Sciatic nerve (tissue), 2 donors: Measurements from ENCODE around the gene STH. TPM values are rescaled to one million over a fixed set of nuclear protein-coding genes. Genes with fewer than 3 reads are reported as not detected.

Experiments
- ATAC-seq: fragments of 200-7000 bp; cut with Tn5 transposase; one replicate; pipeline ENCODE4 v1.9.1; 2020; ENCODE audit warnings: mild to moderate bottlenecking, moderate library complexity
- DNase-seq: peaks from one replicate; pipeline ENCODE4 v3.0.0-alpha.2; 2020; ENCODE audit warnings: low spot score
- intact Hi-C: fragments of 100-400 bp; cut with DNase I; formaldehyde crosslinking; loops from one replicate; pipeline ENCODE4 v1.14.2; 2022
- total RNA-seq: library from RNA; stranded (reverse); fragmentation: NEBNext Ultra II Directional; extraction: Animal tissue kit (Norgen Biotek cat#: 25700); gene quantifications from one replicate; pipeline ENCODE4 v1.2.1, GENCODE V29; 2021
- donor health status: DM: no; HTN: no; CAD: no.
- donor health status: DM: no; HTN: no; CAD: no.

The STH gene
- total RNA-seq, 1 donor from 2014 or later: not detected

- DNase-seq (no peak), ATAC-seq (no peak)
- intact Hi-C loops: no loop called here
Observed at GRCh38 chr17:45965812-45966211, 33.2 kb upstream of the STH start.

- intact Hi-C loops: no loop called here
- ATAC-seq: no peak
- no peak for DNase-seq
Observed at GRCh38 chr17:45966606-45967280, 32.3 kb upstream of the STH start.

- intact Hi-C loops: no loop called here
- ATAC-seq (no peak), DNase-seq (no peak)
Observed at GRCh38 chr17:45967378-45967777, 31.7 kb upstream of the STH start.

- DNase-seq (no peak), ATAC-seq (no peak)
- intact Hi-C loops: no loop called here
Observed at GRCh38 chr17:45968732-45969131, 30.3 kb upstream of the STH start.

- DNase-seq (no peak), ATAC-seq (no peak)
- intact Hi-C loops: no loop called here
Observed at GRCh38 chr17:45969726-45970125, 29.3 kb upstream of the STH start.

- ATAC-seq (no peak), DNase-seq (no peak)
- intact Hi-C loops: no loop called here
Observed at GRCh38 chr17:45970659-45971058, 28.4 kb upstream of the STH start.

GRCh38 chr17:45971698-45972141, 27.3 kb upstream of the STH start:
- DNase-seq (no peak), ATAC-seq (no peak)
- intact Hi-C loops: no loop called here

GRCh38 chr17:45972531-45972930, 26.5 kb upstream of the STH start:
- no peak for ATAC-seq
- intact Hi-C loops: no loop called here
- DNase-seq: no peak

GRCh38 chr17:45973099-45973780, 25.8 kb upstream of the STH start:
- intact Hi-C loops: no loop called here
- DNase-seq (no peak), ATAC-seq (no peak)

- intact Hi-C loops: no loop called here
- no peak for DNase-seq
Observed at GRCh38 chr17:45973946-45974859, 24.8 kb upstream of the STH start.

DNA sequence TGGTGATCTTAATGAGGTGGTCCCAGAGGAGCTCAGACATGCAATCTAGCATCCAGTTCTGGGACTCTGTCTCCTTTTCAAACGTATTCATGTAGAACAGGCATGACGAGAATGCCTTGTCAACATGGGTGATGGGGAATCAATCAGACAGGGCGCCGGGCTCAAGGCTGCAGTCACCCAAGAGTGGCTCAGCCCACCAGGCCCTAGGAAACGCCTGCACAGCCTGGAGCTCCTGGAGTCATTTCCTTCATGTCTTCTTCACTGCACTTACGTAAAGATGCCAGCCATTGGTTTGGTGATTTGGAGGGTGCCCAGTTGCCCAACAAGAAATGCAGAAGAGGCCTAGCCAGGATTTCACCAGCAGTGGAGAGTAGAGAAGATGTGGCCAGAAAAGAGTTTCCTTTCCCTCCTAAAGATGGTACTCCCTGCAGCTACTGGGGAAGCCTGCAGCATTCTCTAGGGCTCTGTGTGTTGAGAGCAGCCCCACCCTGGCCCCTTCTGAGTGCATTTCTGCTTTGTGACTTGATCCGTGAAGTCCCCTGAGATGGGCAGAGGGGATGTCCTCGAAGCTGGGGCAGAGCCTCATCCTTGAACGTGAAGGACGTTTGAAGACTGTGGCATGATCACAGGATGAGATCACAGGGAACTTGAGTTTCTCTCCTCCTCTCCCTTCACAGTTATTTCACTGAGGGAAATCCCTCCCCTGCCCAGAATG, 24.0 kb upstream of the STH start:
- DNase-seq (no peak), ATAC-seq (no peak)
- intact Hi-C loops: no loop called here

More at GRCh38 chr17:45973946-45974859, 24.8 kb upstream of the STH start:
- no peak for ATAC-seq

DNA sequence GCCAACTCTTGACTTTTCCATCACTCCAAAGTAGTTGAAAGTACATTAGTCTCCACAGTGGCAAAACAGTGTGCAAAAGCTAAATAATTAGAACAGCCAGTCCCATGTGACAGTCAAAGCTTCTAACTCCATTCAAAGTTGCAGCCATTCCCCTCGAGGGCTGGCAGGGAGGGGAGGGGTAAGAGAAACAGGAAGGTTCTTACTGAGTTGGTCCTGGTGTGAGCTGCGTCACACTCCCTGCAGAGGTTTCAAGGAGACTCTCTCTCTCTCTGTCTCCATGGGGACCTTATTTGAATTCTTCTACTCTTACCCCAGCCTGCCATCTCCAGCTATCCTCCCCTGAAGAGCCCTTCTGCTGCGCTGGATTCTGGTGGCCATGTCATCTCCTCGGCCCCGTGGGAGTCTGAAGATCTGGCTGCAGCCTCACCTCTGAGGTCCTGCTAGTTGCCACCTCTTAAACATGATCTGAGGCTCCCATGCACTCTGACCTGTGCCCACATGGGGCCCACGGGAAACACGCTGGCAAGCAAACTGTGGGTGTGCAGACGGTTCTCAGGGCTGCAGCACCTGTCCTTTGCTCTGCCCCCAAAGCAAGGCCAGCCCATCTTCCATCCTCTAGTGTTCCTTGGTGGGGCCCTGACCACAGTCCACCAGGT, 23.3 kb upstream of the STH start:
- DNase-seq: no peak
- no peak for ATAC-seq
- intact Hi-C loops: no loop called here

- ATAC-seq (no peak), DNase-seq (no peak)
- intact Hi-C loops: no loop called here
Observed at GRCh38 chr17:45976391-45976754, 22.7 kb upstream of the STH start.

GRCh38 chr17:45976755-45977505, 22.1 kb upstream of the STH start:
- no peak for ATAC-seq
- intact Hi-C loops: no loop called here
- no peak for DNase-seq

DNA sequence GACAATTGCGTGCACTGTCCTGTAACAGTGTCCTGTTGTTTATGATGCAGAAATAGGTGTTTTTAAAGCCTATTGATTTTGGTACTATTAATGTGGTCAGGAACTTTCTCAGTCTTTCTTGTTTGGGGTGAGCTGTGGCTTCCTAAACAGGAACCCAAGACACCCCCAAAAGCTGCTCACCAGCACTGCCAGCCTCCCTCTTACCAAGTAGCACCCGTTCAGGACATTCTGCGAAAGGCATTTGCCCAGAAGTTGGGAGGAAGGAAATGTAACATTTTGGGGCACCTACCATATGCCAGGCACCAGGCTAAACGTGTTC, 21.6 kb upstream of the STH start:
- DNase-seq: no peak
- intact Hi-C loops: no loop called here

GRCh38 chr17:45977976-45978626, 20.9 kb upstream of the STH start:
- intact Hi-C loops: no loop called here
- DNase-seq (no peak), ATAC-seq (no peak)

More for the DNA sequence above, 21.6 kb upstream of the STH start:
- ATAC-seq: no peak

- intact Hi-C loops: no loop called here
- no peak for ATAC-seq
- no peak for DNase-seq
Observed at GRCh38 chr17:45979137-45979536, 19.9 kb upstream of the STH start.

DNA sequence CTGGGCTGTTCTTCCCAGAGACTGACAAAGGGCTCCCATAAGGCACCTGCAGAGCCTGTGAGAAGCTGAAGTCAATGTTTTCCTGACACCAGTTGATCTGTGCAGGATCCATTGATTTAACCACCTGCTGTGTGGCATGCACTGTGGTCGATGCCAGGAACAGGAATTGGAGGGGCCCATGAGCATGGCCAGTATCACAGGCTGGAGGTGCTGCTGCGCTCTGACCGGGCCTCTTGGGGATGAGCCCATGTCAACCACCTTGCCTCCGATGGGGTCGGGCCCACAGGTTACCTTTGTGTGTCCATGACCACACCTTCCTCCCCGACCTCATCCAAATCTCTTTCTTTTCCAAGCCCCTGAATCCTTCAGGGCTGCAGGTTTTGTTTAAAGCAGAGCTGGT, 18.2 kb upstream of the STH start:
- ATAC-seq (no peak), DNase-seq (no peak)
- intact Hi-C loops: no loop called here
